Spleen (tissue), 11 donors: Measurements from ENCODE around the gene KCNQ4. TPM values are rescaled to one million over a fixed set of nuclear protein-coding genes. Genes with fewer than 3 reads are reported as not detected.

Experiments
- DNase-seq: peaks from one replicate; pipeline ENCODE4 v3.0.0-alpha.2; 2020
- H3K27ac ChIP-seq, 8 donors: fragments of 200-600 bp; sonication (generic) in 7 of 8; 1 replicate in 4 of 8; 2 replicates in 4 of 8; pipeline versions ENCODE4 v1.5.0 to v1.8.0; 2016 to 2021; ENCODE audit warnings: inconsistent platforms in 4 of 8, mild to moderate bottlenecking in 4 of 8, moderate library complexity in 1 of 8
- H3K27me3 ChIP-seq, 7 donors: fragments of 200-600 bp; sonication (generic) in 6 of 7; replicated peaks in 1 of 7; 1 replicate in 4 of 7; 2 replicates in 3 of 7; pipeline versions ENCODE4 v1.5.0 to v1.8.0; 2016 to 2021; ENCODE audit warnings: inconsistent platforms in 3 of 7, mild to moderate bottlenecking in 1 of 7
- H3K36me3 ChIP-seq, 6 donors: fragments of 200-600 bp; sonication (generic) in 5 of 6; 1 replicate in 4 of 6; 2 replicates in 2 of 6; pipeline versions ENCODE4 v1.5.0 to v1.8.0; 2016 to 2021; ENCODE audit warnings: inconsistent platforms in 2 of 6
- H3K4me1 ChIP-seq, 6 donors: fragments of 200-600 bp; sonication (generic) in 5 of 6; 1 replicate in 3 of 6; 2 replicates in 3 of 6; pipeline versions ENCODE4 v1.5.0 to v1.8.0; 2016 to 2021; ENCODE audit warnings: inconsistent platforms in 3 of 6
- H3K4me3 ChIP-seq, 8 donors: fragments of 200-600 bp; sonication (generic) in 7 of 8; 1 replicate in 4 of 8; 2 replicates in 4 of 8; pipeline versions ENCODE4 v1.5.0 to v1.8.0; 2016 to 2021; ENCODE audit warnings: inconsistent platforms in 4 of 8, mild to moderate bottlenecking in 4 of 8, moderate library complexity in 2 of 8
- H3K9me3 ChIP-seq, 8 donors: fragments of 200-600 bp; sonication (generic) in 7 of 8; 1 replicate in 4 of 8; 2 replicates in 4 of 8; pipeline versions ENCODE4 v1.5.0 to v1.8.0; 2016 to 2021; ENCODE audit warnings: inconsistent platforms in 4 of 8
- POLR2A ChIP-seq, 3 donors: fragments of 450-650 bp; IDR thresholded peaks; one replicate each; pipeline ENCODE4 v1.5.1; 2017; ENCODE audit warnings: antibody characterized with exemption in 3 of 3, mild to moderate bottlenecking in 1 of 3
- POLR2AphosphoS5 ChIP-seq, 3 donors: sonication (generic); formaldehyde crosslinking; IDR thresholded peaks; one replicate each; pipeline ENCODE4 v1.5.1; 2017; ENCODE audit warnings: antibody characterized with exemption in 3 of 3
- WGBS, 5 donors: extraction: QIAGEN DNeasy Blood & Tissue Kit in 3 of 5; methylation state at CpG; one replicate each; pipeline versions ENCODE4 v1.1.5 to v1.1.7; 2013 to 2018; 5-methylcytosine and 5-hydroxymethylcytosine counted together
- intact Hi-C: fragments of 100-400 bp; cut with DNase I; formaldehyde crosslinking; loops from one replicate; pipeline ENCODE4 v1.15.0; 2023; ENCODE audit warnings: low total_unique reads
- polyA plus RNA-seq, 3 donors: library from polyadenylated mRNA; stranded (reverse); fragments of 200-250 nt; gene quantifications; one replicate each; pipeline ENCODE4 v1.2.1, GENCODE V29; 2013
- total RNA-seq, 7 donors: library from RNA; depleted of rRNA in 3 of 7; stranded (reverse); fragments of >200 nt in 3 of 7; fragmentation: NEBNext Ultra II Directional in 4 of 7; extraction: Animal tissue kit (Norgen Biotek cat#: 25700) in 4 of 7; gene quantifications; one replicate each; pipeline versions ENCODE4 v1.1.0 to v1.2.1, GENCODE V29; 2016 to 2021
- TF ChIP-seq, protein P1 (sequence below), 11 experiments: fragments of 200-600 bp in 7 of 11; fragments of 450-650 bp in 4 of 11; sonication (generic) in 4 of 11; IDR thresholded peaks in 8 of 11; conservative IDR thresholded peaks in 3 of 11; 1 replicate in 7 of 11; 2 replicates in 4 of 11; pipeline versions ENCODE4 v1.4.0 to v1.8.0; 2016 to 2021; ENCODE audit warnings: antibody characterized with exemption in 11 of 11, inconsistent platforms in 4 of 11, mild to moderate bottlenecking in 1 of 11
- donor health status: healthy with polysubstance abuse.
- donor health status: DM: no; HTN: no; CAD: no; lungs with moderate emphysema.
- donor health status: DM: no; HTN: no; CAD: no.
- donor health status: Bipolar disorder and iron deficiency.
- donor health status: healthy.
- donor health status: DM: no; HTN: no; CAD: no.
- donor health status: DM: yes; HTN: yes; CAD: no.

Gene KCNQ4
- total and polyA plus RNA-seq, 10 donors: 0.09 to 0.54 (median 0.25) TPM

DNA sequence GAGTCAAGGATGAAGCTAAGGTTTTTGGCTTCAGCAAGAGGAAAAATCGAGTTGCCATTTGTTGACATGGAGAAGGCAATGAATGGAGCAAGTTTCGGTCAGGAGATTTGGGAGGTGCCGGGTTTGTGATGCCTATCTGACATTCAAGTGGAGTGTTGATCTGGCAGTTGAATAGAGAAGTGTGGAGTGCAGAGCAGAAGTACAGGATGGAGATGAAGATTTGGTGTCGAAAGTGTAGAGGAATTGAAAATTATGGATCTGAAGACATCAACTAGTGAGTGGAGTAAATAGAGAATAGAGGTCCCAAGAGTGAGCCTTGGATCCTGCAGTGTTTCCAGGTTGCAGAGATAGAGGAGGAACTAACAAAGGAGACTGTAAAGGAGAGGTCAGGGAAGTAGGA, 52.7 kb downstream of the KCNQ4 start:
- Histone ChIP-seq H3K36me3 (no peaks in the 10 kb centered on the region), H3K4me1 (peaks cover 0 to 7% (median 0%) of the 10 kb centered on the region in 6 donors), H3K27me3 (peaks cover 0 to 17% (median 0%) of the 10 kb centered on the region in 7 donors), H3K27ac (no peak overlapping the region), H3K4me3 (no peak overlapping the region), H3K9me3 (no peaks in the 10 kb centered on the region)
- 81 to 85% (median 82%) methylated on average over 4 of the region's 4 CpGs for WGBS, 5 donors
- no peak for DNase-seq
- TF ChIP-seq POLR2A (IDR thresholded peaks at IDR 0.05) (no peak), POLR2AphosphoS5 (IDR thresholded peaks at IDR 0.05) (no peak)
- TF ChIP-seq, protein P1, sequence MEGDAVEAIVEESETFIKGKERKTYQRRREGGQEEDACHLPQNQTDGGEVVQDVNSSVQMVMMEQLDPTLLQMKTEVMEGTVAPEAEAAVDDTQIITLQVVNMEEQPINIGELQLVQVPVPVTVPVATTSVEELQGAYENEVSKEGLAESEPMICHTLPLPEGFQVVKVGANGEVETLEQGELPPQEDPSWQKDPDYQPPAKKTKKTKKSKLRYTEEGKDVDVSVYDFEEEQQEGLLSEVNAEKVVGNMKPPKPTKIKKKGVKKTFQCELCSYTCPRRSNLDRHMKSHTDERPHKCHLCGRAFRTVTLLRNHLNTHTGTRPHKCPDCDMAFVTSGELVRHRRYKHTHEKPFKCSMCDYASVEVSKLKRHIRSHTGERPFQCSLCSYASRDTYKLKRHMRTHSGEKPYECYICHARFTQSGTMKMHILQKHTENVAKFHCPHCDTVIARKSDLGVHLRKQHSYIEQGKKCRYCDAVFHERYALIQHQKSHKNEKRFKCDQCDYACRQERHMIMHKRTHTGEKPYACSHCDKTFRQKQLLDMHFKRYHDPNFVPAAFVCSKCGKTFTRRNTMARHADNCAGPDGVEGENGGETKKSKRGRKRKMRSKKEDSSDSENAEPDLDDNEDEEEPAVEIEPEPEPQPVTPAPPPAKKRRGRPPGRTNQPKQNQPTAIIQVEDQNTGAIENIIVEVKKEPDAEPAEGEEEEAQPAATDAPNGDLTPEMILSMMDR (IDR thresholded peaks at IDR 0.05 in 8 of 11, conservative IDR thresholded peaks at IDR 0.05 in 3 of 11): no peak
- intact Hi-C loops: no loop called here

DNA sequence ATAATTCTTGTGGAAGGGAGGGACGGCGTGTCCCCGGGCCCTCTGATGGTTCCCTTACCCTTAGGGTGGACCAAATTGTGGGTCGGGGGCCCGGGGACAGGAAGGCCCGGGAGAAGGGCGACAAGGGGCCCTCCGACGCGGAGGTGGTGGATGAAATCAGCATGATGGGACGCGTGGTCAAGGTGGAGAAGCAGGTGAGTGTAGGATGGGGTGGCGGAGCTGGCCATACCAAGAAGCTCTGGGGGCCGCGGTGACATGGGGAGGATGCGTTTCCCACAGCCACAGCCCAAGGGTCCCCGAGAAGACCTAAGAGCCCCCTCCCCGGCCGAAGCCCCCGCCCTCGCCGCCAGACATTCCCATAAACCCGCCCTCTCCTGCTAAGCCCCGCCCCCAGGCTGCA, 54.0 kb downstream of the KCNQ4 start:
- DNase-seq: no peak
- WGBS, 5 donors: 69 to 84% (median 77%) methylated on average over 23 to 24 of the region's 24 CpGs
- TF ChIP-seq, protein P1 (IDR thresholded peaks at IDR 0.05 in 8 of 11, conservative IDR thresholded peaks at IDR 0.05 in 3 of 11): no peak
- TF ChIP-seq POLR2AphosphoS5 (IDR thresholded peaks at IDR 0.05) (no peak), POLR2A (IDR thresholded peaks at IDR 0.05) (no peak)

DNA sequence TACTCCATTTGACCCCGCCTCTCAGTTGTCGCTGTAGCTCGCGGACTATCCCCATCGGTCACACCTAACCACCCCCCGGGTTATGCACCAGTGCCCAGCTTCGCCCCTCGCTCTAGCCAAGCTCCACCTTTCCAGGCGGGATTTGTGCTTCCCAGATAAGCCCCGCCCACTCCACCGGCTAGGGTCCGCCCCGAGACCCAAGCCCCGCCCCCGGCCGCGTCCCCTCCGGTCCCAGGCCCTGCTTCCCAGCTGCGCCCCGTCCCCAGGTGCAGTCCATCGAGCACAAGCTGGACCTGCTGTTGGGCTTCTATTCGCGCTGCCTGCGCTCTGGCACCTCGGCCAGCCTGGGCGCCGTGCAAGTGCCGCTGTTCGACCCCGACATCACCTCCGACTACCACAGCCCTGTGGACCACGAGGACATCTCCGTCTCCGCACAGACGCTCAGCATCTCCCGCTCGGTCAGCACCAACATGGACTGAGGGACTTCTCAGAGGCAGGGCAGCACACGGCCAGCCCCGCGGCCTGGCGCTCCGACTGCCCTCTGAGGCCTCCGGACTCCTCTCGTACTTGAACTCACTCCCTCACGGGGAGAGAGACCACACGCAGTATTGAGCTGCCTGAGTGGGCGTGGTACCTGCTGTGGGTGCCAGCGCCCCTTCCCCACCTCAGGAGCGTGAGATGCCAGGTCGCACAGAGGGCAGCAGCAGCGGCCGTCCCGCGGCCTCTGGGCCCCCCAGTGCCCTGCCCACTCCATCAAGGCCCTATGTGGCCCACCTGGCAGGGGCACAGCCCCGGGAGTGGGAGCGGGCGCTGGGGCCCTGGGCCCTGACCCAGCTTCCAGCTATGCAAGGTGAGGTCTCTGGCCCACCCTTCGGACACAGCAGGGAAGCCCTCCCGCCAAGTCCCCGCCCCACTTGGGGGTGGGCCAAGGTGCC, 54.7 kb downstream of the KCNQ4 start:
- peak; percentile 59 for DNase-seq
- intact Hi-C loops: no loop called here
- 78 to 86% (median 85%) methylated on average over 50 to 60 of the region's 60 CpGs for WGBS, 5 donors
- Histone ChIP-seq H3K27me3 (peaks cover 0 to 17% (median 0%) of the 10 kb centered on the region in 7 donors), H3K9me3 (peaks cover 0 to 7% (median 2%) of the 10 kb centered on the region in 8 donors), H3K4me3 (no peak overlapping the region), H3K36me3 (no peaks in the 10 kb centered on the region), H3K4me1 (peaks cover 0 to 7% (median 0%) of the 10 kb centered on the region in 6 donors), H3K27ac (no peak overlapping the region)
- TF ChIP-seq POLR2AphosphoS5 (IDR thresholded peaks at IDR 0.05) (no peak), POLR2A (IDR thresholded peaks at IDR 0.05) (no peak)
- TF ChIP-seq, protein P1 (IDR thresholded peaks at IDR 0.05 in 8 of 11, conservative IDR thresholded peaks at IDR 0.05 in 3 of 11): no peak

More for the DNA sequence above, 54.0 kb downstream of the KCNQ4 start:
- intact Hi-C loops: no loop called here
- Histone ChIP-seq H3K27ac (no peak overlapping the region), H3K4me3 (no peak overlapping the region), H3K4me1 (peaks cover 0 to 7% (median 0%) of the 10 kb centered on the region in 6 donors), H3K36me3 (no peaks in the 10 kb centered on the region), H3K9me3 (peaks cover 0 to 3% (median under 1%) of the 10 kb centered on the region in 8 donors), H3K27me3 (peaks cover 0 to 17% (median 0%) of the 10 kb centered on the region in 7 donors)
